NCI-H2227 (cell line): Measurements from ENCODE around the gene MDH2.
"Not testable (repeated sequence)": the region's sequence is repeated elsewhere in the genome, so short reads cannot be mapped to it uniquely, and the experiment has no call there.

Source experiments
- DNase-seq: peaks from one replicate; lab custom pipeline; 2025; ENCODE audit not compliant: unreplicated experiment; lab: John Stamatoyannopoulos, UW

The MDH2 gene

DNA sequence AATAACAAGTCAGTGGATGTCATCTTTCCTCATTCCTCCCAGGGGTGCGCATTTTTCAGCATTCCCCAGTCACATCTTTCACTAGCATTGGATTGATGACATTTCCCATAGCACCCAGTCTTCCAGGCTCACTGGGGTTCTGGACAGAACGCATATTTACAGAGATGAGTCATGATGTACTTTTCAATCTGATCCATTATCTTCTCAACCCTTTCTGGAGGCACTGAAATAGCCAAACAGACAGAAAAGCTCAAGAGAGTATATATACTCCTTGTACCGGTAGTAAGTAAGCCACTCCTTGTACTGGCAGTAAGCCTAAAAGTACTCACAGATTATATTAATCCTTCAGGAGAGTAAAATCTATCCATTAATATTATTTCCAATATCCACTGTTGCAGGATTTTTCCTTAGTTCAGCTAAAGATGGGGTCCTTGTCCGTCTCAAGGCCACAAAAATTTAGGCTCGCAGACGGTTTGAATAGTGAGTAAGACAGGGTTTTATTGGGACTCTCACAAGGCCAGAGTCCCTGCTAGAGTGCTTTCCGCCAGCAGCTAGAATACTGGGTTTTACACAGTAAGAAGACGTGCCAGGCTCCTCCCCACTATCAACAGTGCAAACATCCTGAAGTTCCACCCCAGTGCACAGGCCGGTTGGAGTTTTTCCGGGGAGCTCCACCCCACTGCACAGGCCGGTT is 60.8 kb downstream of the MDH2 start:
- DNase-seq = no peak

DNA sequence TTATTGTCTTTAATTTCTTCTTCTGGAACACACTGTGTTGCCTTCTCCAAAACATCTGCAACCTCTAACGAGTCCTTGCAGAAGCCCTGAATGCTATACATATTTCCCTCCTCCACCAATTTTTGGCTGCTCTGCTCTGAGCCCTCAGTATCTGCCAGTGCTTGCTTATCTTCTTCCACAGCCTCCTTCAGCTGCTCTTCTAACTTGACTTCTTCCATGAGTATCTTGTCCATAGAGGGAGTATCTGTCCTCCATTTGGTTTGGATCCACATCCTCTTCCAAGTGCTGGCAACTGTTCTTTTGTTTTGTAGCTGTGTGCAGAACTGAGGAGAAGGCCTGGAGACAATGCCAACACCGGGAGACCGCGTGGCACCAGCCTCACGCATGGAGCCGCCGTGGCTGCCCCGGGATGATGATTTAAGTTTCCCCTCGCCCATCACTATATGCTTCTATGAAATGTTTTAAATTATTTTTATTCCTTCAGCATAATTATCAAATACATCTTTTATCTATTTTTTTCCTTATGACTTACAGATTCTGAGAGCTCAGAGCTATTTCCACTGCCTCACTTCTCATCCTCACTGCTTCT is 65.2 kb downstream of the MDH2 start:
- not testable (repeated sequence) for DNase-seq

DNA sequence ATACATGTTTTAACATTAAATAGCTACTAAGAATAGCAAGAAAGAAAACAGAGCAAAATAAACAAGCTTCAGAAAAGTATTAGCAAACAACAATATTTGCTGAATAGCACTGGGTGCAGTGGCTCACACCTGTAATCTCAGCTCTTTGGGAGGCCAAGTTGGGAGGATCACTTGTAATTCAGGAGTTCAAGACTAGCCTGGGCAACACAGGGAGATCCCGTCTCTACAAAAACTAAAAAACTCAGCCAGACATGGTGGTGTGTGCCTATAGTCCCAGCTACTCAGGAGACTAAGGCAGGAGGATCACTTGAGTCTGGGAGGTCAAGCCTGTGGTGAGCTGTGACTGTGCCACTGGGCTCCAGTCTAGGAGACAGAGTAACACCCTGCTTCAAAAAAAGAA is 66.8 kb downstream of the MDH2 start:
- not testable (repeated sequence) for DNase-seq
